Mammary epithelial cell (primary cell): ENCODE data around the gene HAGHL.

Source experiments
- EZH2 ChIP-seq: IDR thresholded peaks from 2 replicates; pipeline ENCODE4 v1.6.1; 2012; ENCODE audit warnings: low read length, inconsistent platforms, borderline replicate concordance
- TF ChIP-seq, protein P1 (sequence below), 2 donors: IDR thresholded peaks in 1 of 2; conservative IDR thresholded peaks in 1 of 2; 2 replicates each; pipeline ENCODE4 v1.5.1; 2011 to 2012; ENCODE audit warnings: inconsistent platforms in 2 of 2, low read length in 2 of 2, mild to moderate bottlenecking in 2 of 2, control low read depth in 1 of 2, low read depth in 1 of 2; ENCODE audit not compliant: insufficient read depth in 1 of 2; ENCODE audit errors: extremely low read depth in 1 of 2

DNA sequence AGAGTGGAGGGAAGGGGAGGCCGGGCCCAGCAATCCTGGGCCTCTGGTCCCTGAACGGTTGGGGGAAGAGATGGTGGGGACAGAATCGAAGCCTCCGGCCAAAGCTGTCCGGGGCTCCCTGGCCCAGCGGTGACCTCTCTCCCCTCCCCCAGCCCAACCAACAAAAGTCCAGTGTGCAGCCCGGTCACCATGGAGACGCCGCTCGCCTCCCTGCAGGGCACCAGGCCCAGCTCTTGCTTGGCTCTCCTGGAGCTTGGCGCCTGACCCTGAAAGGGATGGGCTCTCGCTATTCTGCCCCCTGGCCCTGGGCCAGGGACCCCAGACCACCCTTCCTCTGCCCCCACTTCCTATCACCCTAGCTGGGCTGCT, 10.7 kb upstream of the HAGHL start:
- TF ChIP-seq, protein P1, sequence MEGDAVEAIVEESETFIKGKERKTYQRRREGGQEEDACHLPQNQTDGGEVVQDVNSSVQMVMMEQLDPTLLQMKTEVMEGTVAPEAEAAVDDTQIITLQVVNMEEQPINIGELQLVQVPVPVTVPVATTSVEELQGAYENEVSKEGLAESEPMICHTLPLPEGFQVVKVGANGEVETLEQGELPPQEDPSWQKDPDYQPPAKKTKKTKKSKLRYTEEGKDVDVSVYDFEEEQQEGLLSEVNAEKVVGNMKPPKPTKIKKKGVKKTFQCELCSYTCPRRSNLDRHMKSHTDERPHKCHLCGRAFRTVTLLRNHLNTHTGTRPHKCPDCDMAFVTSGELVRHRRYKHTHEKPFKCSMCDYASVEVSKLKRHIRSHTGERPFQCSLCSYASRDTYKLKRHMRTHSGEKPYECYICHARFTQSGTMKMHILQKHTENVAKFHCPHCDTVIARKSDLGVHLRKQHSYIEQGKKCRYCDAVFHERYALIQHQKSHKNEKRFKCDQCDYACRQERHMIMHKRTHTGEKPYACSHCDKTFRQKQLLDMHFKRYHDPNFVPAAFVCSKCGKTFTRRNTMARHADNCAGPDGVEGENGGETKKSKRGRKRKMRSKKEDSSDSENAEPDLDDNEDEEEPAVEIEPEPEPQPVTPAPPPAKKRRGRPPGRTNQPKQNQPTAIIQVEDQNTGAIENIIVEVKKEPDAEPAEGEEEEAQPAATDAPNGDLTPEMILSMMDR (conservative IDR thresholded peaks at IDR 0.05 in 1 of 2, IDR thresholded peaks at IDR 0.05 in 1 of 2; ENCODE audit: extremely low read depth in 1 of 2, insufficient read depth in 1 of 2, low read depth in 1 of 2, low read length in 2 of 2), result no peak
- TF ChIP-seq EZH2, result no peak
